Stomach (tissue), 4 donors: ENCODE measurements around the gene GPC5.
A peak's percentile ranks its signal among the peaks of the same experiment; 100 is the strongest.

Experiments used
- EP300 ChIP-seq: sonication (generic); formaldehyde crosslinking; IDR thresholded peaks from one replicate; pipeline ENCODE4 v1.6.1; 2017; ENCODE audit warnings: antibody characterized with exemption
- POLR2A ChIP-seq, 4 donors: fragments of 450-650 bp; IDR thresholded peaks; one replicate each; pipeline ENCODE4 v1.6.1; 2016; ENCODE audit warnings: antibody characterized with exemption in 4 of 4, control low read depth in 2 of 4, mild to moderate bottlenecking in 1 of 4, moderate library complexity in 1 of 4
- POLR2AphosphoS5 ChIP-seq, 3 donors: sonication (generic); formaldehyde crosslinking; IDR thresholded peaks; one replicate each; pipeline ENCODE4 v1.6.1; 2016; ENCODE audit warnings: antibody characterized with exemption in 3 of 3
- TF ChIP-seq, protein P1 (sequence below), 7 experiments: fragments of 450-650 bp in 4 of 7; fragments of 200-600 bp in 3 of 7; sonication (generic) in 3 of 7; IDR thresholded peaks; one replicate each; pipeline ENCODE4 v1.5.1; 2016 to 2019; ENCODE audit warnings: antibody characterized with exemption in 7 of 7, control low read depth in 2 of 7, mild to moderate bottlenecking in 1 of 7

DNA sequence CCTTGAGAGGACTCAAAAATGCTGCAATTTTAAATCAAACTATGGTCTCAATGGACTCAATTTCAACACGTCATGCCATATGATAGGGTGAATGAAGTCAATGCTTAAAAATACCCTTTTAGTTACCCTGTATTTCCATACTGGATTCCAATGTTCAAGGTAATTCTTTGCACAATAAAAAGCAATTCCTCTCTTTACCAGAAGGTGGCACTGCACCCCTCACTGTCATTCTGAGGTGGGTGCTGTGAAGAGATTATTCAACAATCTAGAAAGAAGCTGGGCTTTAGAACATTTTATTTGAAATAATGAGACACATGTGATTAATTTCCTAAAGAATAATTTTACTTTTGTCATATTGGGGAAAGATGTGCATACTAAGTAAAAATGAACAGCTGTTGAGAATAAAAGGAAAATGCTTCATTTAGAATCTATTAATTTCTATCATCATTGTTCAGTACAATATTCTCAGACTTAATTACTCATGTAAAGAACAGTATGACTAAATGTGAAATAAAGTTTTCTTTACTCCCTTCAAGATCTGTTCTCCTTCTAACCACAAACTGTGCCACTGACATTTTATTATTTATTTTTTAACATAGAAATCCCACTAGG lies 789.1 kb downstream of the GPC5 start:
- no peak for TF ChIP-seq POLR2A (IDR thresholded peaks at IDR 0.05)
- TF ChIP-seq, protein P1, sequence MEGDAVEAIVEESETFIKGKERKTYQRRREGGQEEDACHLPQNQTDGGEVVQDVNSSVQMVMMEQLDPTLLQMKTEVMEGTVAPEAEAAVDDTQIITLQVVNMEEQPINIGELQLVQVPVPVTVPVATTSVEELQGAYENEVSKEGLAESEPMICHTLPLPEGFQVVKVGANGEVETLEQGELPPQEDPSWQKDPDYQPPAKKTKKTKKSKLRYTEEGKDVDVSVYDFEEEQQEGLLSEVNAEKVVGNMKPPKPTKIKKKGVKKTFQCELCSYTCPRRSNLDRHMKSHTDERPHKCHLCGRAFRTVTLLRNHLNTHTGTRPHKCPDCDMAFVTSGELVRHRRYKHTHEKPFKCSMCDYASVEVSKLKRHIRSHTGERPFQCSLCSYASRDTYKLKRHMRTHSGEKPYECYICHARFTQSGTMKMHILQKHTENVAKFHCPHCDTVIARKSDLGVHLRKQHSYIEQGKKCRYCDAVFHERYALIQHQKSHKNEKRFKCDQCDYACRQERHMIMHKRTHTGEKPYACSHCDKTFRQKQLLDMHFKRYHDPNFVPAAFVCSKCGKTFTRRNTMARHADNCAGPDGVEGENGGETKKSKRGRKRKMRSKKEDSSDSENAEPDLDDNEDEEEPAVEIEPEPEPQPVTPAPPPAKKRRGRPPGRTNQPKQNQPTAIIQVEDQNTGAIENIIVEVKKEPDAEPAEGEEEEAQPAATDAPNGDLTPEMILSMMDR (IDR thresholded peaks at IDR 0.05): peak in 5 of 7 experiments; percentile 5 to 81 (median 73)
- no peak for TF ChIP-seq POLR2AphosphoS5 (IDR thresholded peaks at IDR 0.05)
- no peak for TF ChIP-seq EP300
